DND-41 (cell line): Measurements from ENCODE around the gene TFAP2E.

Source experiments
- ATAC-seq: fragments of 200-7000 bp; cut with Tn5 transposase; 3 replicates; pipeline ENCODE4 v1.9.1; 2021; ENCODE audit warnings: low read depth; ENCODE audit not compliant: insufficient read depth
- DNase-seq: peaks from one replicate; pipeline ENCODE4 v3.0.0-alpha.2; 2020
- H2AFZ ChIP-seq: 2 replicates; pipeline ENCODE4 v1.6.0; 2012; ENCODE audit warnings: low read depth, low read length
- H3K27ac ChIP-seq: 2 replicates; pipeline ENCODE4 v1.5.1; 2012; ENCODE audit warnings: low read length, inconsistent platforms
- H3K27me3 ChIP-seq: fragments of 200-600 bp; sonication (generic); 2 replicates; pipeline ENCODE4 v1.6.0; 2012; ENCODE audit warnings: low read length, mild to moderate bottlenecking, inconsistent platforms; ENCODE audit not compliant: insufficient read depth, poor library complexity
- H3K36me3 ChIP-seq: 2 replicates; pipeline ENCODE4 v1.5.1; 2012; ENCODE audit warnings: low read length, inconsistent platforms; ENCODE audit not compliant: insufficient read depth
- H3K4me1 ChIP-seq: 2 replicates; pipeline ENCODE4 v1.5.1; 2012; ENCODE audit warnings: mild to moderate bottlenecking, low read length; ENCODE audit not compliant: insufficient read depth
- H3K4me2 ChIP-seq: 2 replicates; pipeline ENCODE4 v1.6.0; 2012; ENCODE audit warnings: mild to moderate bottlenecking, moderate library complexity, low read length, inconsistent platforms; ENCODE audit not compliant: insufficient read depth
- H3K4me3 ChIP-seq, 2 experiments: fragments of 200-600 bp in 1 of 2; shearing (Covaris generic) in 1 of 2; 2 replicates each; pipeline ENCODE4 v1.5.1; 2012 to 2016; ENCODE audit warnings: inconsistent platforms in 2 of 2, low read length in 2 of 2, mild to moderate bottlenecking in 2 of 2, low read depth in 1 of 2, moderate library complexity in 1 of 2
- H3K79me2 ChIP-seq: 2 replicates; pipeline ENCODE4 v1.6.0; 2012; ENCODE audit warnings: low read length, inconsistent platforms; ENCODE audit not compliant: insufficient read depth
- H3K9ac ChIP-seq: 2 replicates; pipeline ENCODE4 v1.6.0; 2012; ENCODE audit warnings: low read depth, mild to moderate bottlenecking, inconsistent platforms, low read length, moderate library complexity
- H3K9me3 ChIP-seq: 2 replicates; pipeline ENCODE4 v1.5.1; 2012; ENCODE audit warnings: low read length, moderate library complexity, mild to moderate bottlenecking, inconsistent platforms; ENCODE audit not compliant: insufficient read depth, severe bottlenecking
- H4K20me1 ChIP-seq: 2 replicates; pipeline ENCODE4 v1.6.0; 2012; ENCODE audit warnings: low read length; ENCODE audit not compliant: insufficient read depth
- EZH2 ChIP-seq: IDR thresholded peaks from 3 replicates; pipeline ENCODE4 v1.6.1; 2012; ENCODE audit warnings: borderline replicate concordance, low read depth, mild to moderate bottlenecking, moderate library complexity, low read length, inconsistent platforms; ENCODE audit not compliant: severe bottlenecking
- TF ChIP-seq, protein P1 (sequence below): IDR thresholded peaks from 2 replicates; pipeline ENCODE4 v1.5.1; 2012; ENCODE audit warnings: borderline replicate concordance, low read length, moderate library complexity, mild to moderate bottlenecking; ENCODE audit not compliant: poor library complexity, severe bottlenecking; ENCODE audit errors: extremely low read depth

TFAP2E gene

DNA sequence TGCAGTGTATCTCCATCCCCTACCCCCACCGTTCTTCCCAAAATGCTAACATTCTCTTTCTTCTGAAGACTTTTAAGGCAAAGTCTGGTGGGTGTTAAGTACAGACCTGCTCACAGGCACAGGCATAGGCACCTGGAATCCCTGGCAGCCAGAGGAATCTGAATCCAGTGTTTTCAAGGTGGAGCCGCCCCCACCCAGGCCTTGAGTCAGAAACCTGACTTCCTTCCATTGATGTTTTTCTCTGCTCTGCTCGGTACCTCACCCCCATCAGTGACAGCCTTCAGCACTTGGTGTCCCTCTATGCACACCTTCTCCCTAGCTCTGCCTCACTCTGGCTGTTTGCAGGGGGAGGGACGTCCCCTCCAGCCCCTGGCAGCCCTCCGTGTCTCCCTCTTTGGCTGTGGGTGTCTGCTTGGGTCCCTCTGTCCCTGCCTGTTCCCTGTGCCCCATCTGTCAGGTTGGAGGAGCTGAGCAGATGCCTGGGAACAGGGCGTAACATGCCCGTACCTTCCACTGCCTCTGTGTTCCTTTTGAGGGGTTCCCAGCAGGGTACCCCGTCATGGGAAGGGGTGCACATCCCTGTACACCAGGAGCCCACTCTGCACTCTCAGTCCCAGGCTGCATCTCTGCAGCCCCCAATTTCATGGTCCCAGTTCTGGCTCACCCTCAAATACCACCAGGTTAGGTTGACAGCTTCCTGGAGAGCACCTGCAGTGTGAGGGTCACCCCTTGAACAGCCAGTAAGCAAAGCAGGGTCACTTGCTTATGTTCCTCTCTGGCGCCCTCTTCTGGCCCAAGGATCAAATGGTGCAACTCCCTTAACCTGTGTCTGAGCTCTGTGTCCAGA, 8.9 kb upstream of the TFAP2E start:
- DNase-seq (peak; percentile 80), ATAC-seq (peak; percentile 74)
- H3K4me2 ChIP-seq: no peak overlapping the region
- peaks cover 47% of the 10 kb centered on the region for H3K36me3 ChIP-seq
- no peak overlapping the region for H3K4me3 ChIP-seq
- peaks cover 7% of the 10 kb centered on the region for H4K20me1 ChIP-seq
- H3K9ac ChIP-seq: no peak overlapping the region
- H3K27ac ChIP-seq: peak overlapping the region; percentile 34; the same call in 1 of the 2 replicates
- no peak overlapping the region for H2AFZ ChIP-seq
- H3K9me3 ChIP-seq: no peaks in the 10 kb centered on the region
- no peaks in the 10 kb centered on the region for H3K79me2 ChIP-seq
- no peaks in the 10 kb centered on the region for H3K27me3 ChIP-seq
- TF ChIP-seq, protein P1, sequence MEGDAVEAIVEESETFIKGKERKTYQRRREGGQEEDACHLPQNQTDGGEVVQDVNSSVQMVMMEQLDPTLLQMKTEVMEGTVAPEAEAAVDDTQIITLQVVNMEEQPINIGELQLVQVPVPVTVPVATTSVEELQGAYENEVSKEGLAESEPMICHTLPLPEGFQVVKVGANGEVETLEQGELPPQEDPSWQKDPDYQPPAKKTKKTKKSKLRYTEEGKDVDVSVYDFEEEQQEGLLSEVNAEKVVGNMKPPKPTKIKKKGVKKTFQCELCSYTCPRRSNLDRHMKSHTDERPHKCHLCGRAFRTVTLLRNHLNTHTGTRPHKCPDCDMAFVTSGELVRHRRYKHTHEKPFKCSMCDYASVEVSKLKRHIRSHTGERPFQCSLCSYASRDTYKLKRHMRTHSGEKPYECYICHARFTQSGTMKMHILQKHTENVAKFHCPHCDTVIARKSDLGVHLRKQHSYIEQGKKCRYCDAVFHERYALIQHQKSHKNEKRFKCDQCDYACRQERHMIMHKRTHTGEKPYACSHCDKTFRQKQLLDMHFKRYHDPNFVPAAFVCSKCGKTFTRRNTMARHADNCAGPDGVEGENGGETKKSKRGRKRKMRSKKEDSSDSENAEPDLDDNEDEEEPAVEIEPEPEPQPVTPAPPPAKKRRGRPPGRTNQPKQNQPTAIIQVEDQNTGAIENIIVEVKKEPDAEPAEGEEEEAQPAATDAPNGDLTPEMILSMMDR: peak; percentile 90
- TF ChIP-seq EZH2: no peak
- H3K4me1 ChIP-seq: 0 out of 2 replicates have a peak, but pooled peaks cover under 1% of the 10 kb centered on the region

DNA sequence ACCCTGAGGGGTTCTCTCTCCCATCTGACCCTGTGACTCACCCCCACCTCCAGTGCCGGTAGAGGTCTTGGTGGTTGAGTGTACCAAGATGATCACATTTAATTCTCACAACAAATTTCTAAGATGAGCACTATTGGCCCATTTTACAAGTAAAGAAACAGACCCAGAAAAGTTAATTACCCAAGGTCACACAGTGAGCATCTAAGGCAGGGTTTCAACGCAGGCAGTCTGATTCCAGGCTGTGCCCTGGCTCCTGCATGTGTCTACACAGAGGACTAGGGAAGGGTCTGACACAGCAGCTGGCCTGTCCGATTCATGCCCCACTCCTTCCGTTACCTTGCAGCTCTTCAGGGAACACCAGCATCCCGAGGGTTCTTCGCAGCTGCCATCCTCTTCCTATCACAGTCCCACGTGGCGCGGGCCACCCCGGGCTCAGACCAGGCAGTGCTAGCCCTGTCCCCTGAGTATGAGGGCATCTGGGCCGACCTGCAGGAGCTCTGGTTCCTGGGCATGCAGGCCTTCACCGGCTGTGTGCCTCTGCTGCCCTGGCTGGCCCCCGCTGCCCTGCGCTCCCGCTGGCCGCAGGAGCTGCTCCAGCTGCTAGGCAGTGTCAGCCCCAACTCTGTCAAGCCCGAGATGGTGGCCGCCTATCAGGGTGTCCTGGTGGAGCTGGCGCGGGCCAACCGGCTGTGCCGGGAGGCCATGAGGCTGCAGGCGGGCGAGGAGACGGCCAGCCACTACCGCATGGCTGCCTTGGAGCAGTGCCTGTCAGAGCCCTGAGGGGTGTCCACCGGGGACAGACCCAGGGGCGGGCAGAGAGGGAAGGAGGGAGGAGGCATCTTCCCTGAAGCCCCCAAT, 8.0 kb upstream of the TFAP2E start:
- Histone ChIP-seq H3K36me3 (peaks cover 47% of the 10 kb centered on the region), H3K27ac (no peak overlapping the region), H3K79me2 (no peaks in the 10 kb centered on the region), H3K9ac (no peak overlapping the region), H3K4me2 (no peak overlapping the region), H3K4me3 (no peak overlapping the region), H2AFZ (no peak overlapping the region), H3K27me3 (no peaks in the 10 kb centered on the region), H4K20me1 (peaks cover 7% of the 10 kb centered on the region), H3K4me1 (no peaks in the 10 kb centered on the region), H3K9me3 (no peaks in the 10 kb centered on the region)
- DNase-seq (no peak), ATAC-seq (no peak)
- no peak for TF ChIP-seq EZH2
- TF ChIP-seq, protein P1: no peak

DNA sequence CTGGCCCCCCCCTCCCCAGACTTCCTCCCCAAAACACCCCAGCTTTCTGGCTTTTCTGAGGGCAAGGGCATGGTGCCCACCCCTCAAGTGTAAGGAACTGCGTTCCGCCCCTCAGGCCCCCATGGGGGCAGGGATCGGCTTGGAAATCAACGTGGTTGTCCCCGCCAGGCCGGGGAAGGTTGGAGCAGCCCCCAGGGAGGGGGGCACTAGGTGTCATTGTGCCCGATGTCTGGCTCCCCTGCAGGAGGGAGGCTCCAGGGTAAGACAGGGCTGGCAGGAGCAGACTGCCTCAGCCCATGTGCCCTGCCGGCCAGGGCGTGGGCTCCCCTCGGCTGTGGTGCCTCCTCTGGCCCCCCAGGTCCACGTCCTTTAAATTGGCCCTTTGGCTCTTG, 7.4 kb upstream of the TFAP2E start:
- H3K4me2 ChIP-seq: no peak overlapping the region
- ATAC-seq (no peak), DNase-seq (no peak)
- H3K4me1 ChIP-seq: no peaks in the 10 kb centered on the region
- TF ChIP-seq, protein P1: no peak
- TF ChIP-seq EZH2: no peak
- no peak overlapping the region for H3K27ac ChIP-seq
- H3K36me3 ChIP-seq: peaks cover 45% of the 10 kb centered on the region
- H3K9ac ChIP-seq: no peak overlapping the region
- H3K9me3 ChIP-seq: no peaks in the 10 kb centered on the region
- no peaks in the 10 kb centered on the region for H3K79me2 ChIP-seq
- H3K27me3 ChIP-seq: no peaks in the 10 kb centered on the region
- no peak overlapping the region for H3K4me3 ChIP-seq
- H4K20me1 ChIP-seq: peaks cover 7% of the 10 kb centered on the region
- H2AFZ ChIP-seq: no peak overlapping the region
